CD1c-positive myeloid dendritic cell (primary cell): Measurements from ENCODE around the gene RSRC2.
"Not testable (repeated sequence)": the region's sequence is repeated elsewhere in the genome, so short reads cannot be mapped to it uniquely, and the experiment has no call there.

ENCODE experiments used
- DNase-seq: peaks from one replicate; pipeline ENCODE4 v3.0.0-alpha.2; 2016; ENCODE audit errors: extremely low spot score

Gene RSRC2, protein sequence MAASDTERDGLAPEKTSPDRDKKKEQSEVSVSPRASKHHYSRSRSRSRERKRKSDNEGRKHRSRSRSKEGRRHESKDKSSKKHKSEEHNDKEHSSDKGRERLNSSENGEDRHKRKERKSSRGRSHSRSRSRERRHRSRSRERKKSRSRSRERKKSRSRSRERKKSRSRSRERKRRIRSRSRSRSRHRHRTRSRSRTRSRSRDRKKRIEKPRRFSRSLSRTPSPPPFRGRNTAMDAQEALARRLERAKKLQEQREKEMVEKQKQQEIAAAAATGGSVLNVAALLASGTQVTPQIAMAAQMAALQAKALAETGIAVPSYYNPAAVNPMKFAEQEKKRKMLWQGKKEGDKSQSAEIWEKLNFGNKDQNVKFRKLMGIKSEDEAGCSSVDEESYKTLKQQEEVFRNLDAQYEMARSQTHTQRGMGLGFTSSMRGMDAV

DNA sequence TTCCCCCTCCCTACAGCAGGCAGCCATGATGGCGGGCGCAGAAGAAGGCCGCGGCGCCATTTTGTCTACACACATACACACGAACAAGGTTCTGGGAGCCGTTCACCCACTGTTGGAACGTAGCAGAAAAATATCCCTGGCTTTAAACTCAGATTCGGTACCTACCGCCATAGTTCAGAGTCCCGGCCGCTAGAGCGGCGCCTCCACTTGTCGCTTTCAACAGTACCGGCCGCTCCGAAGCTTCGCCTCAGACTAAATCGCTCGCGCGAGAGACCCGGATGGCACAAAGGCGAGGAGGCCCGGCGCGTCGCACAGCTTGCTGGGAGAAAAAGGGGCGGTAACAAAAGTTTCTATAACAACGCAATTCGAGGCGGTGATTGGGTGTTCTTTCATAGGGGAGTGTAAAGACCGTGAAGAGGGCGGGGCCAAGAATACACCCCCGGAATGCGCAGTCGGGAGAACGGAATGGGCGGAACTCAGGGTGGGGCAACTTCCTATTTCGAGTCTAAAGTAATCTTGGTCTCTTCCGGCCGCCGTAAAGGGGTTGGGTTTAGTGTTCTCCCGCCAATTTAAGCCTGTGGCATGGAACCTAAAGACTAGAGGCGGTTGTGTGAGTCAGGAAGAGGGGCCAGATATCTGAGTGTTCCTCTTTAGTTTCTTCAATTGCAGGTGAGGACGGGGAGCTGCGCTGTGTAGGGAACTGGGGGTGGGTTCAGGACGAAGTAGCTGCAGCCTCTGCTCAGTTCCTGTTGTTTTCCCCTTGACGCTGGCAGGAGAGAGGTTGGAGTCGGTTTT, at the start of gene RSRC2, which contains the start of gene KNTC1:
Gene RSRC2 (minus strand): TSS at position 254 of the 795 bp plus-strand sequence. CDS start 83 bp downstream, at position 171.
Gene KNTC1 (plus strand): TSS at position 567 of the 795 bp plus-strand sequence. CDS start 2,815 bp downstream, outside the sequence.
- peak; percentile 100 for DNase-seq

DNA sequence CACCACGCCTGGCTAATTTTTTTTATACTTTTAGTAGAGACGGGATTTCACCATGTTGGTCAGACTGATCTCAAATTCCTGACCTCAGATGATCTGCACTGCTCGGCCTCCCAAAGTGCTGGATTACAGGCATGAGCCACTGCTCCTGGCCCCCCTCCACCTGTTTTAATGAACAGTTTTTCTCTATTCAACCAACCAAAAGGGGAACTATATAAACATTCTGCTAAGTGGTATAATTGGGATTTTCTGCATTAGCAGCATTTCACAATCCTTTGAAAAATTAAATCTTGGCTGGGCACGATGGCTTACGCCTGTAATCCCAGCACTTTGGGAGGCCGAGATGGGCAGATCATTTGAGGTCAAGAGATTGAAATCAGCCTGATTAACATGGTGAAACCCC, 45.1 kb upstream of the RSRC2 start:
- DNase-seq: no peak

DNA sequence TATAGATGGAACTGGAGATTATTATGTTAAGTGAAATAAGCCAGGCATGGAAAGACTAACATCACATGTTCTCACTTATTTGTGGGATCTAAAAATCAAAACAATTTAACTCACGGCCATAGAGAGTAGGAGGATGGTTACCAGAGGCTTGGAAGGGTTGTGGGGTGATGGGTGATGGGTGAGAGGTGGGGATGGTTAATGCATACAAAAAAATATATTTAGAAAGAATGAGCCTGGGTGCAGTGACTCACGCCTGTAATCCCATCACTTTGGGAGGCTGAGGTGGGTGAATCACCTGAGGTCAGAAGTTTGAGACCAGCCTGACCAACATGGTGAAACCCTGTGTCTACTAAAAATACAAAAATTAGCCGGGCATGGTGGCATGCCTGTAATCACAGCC, 43.3 kb upstream of the RSRC2 start:
- DNase-seq: not testable (repeated sequence)

DNA sequence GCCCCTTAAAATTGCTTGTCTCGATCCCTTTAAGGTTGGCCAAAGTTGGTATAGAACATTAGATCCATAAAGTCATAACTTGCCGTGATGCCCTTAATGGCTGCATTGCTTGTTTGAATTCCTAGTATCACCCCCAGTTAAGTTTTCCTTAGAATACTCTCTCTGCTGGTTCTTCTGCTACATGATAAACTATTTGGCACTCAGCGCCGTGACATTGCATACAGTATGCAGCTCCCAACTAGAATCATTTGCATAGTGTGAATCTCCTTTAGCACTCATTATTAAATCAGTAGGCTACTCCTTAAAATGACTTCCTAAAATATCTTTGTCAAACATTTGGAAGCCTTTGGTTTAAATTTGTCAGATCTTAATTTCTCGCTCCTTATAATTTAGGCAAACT, 42.6 kb upstream of the RSRC2 start:
- DNase-seq: no peak

DNA sequence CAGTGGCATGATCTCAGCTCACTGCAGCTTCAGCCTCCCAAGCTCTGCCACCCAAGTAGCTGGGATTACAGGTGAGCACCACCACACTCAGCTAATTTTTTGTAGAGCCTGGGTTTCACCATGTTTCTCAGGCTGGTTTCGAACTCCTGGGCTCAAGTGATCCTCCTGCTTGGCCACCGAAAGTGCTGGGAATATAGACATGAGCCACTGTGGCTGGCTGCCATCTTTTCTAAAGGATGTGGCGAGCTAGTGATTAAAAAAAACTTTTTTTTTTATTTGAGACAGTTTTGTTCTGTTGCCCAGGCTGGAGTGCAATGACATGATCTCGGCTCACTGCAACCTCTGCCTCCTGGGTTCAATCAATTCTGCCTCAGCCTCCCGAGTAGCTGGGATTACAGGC, 40.1 kb upstream of the RSRC2 start:
- not testable (repeated sequence) for DNase-seq

DNA sequence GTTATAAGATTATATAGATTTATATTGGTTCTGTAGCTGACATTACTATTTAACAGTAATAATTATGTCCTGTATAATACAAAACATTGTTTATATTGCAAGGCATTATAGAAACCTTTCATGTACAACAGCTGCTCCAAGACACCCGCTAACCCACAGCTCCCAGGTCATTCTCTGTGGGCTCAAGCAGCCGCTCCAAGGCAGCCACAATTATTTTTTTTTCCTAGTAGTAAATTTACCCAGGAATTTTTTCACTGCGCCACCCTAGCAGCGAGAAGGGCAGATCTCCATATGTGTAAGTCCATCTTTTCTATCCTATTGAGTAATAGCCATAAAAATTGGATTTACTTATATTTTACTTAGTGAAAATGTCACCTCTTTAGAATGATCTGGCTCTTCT, 36.6 kb upstream of the RSRC2 start:
- DNase-seq: no peak

DNA sequence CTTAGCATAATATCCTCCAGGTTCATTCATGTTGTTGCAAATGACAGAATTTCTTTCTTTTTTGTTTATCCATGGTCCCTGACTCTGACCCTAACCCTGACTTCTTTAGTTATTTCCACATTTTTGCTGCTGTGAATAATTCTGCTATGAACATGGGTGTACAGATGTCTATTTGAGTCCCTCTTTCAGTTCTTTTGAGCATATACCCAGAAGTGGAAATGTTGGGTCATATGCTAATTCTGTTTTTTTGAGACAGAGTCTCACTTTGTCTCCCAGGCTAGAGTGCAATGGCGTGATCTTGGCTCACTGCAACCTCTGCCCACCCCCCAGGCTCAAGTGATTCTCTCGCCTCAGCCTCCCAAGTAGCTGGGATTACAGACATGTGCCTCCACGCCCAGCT, 33.4 kb upstream of the RSRC2 start:
- no peak for DNase-seq

DNA sequence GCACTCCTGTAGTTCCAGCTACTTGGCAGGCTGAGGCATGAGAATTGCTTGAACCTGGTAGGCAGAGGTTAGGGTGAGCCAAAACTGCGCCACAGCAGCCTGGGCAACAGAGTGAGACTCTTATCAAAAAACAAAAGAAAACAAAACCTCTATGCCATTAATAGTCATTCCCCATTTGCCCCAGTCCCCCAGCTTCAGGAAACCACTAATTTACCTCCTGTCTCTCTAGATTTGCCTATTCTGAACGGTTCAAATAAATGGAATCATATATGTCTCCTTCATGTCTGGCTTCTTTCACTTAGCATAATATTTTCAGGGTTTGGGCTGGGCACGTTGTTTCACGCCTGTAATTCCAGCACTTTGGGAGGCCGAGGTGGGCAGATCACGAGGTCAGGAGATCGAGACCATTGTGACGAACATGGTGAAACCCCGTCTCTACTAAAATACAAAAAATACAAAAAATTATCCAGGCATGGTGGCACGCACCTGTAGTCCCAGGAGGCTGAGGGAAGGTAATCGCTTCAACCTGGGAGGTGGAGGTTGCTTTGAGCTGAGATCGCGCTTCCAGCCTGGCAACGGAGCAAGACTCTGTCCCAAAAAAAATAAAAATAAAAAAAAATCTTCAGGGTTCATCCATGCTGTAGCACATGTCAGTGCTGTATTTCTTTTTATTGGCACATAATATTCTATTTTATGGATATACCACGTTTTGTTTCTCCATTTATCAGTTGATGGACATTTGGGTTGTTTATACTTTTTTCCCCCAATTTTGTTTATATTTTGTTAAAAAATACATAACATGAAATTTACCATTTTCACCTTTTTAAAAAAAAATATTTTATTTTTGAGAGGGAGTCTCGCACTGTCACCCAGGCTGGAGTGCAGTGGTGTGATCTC, 32.3 kb upstream of the RSRC2 start:
- no peak for DNase-seq

DNA sequence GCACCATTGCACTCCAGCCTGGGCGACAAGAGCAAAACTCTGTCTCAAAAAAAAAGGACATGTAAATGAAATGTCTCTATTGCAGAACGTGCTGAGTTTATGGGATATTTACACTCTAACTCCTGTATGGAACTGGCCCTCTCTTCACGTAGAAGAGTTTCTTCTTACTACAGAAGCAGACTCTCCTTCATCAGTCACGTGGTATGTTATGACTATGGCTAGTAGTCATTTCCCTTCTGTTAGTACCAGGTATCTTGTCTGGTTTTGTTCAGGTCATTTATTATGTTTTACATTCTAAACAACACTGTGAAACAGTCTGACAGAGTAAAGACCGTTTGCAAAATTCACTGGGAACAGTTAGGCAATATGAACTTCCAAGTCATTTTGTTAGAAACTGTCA, 20.6 kb upstream of the RSRC2 start:
- DNase-seq: no peak

DNA sequence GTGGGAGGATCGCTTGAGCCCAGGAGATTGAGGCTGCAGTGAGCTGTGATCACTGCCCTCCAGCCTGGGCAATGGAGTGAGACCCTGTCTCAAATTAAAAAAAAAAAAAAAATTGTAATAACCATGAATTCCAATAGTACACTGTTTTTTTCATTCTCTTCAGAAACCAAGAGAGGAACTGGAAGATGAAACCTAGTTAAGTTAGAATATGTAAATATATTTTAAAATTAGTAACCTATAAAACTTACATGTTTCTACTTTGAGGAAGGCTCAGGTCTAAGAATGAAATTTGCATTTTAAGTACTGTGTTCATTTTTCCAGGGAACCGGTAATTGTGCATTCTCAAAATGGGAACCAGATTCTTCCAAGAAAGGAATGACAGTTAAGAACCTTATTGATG, 19.1 kb upstream of the RSRC2 start:
- DNase-seq: no peak

DNA sequence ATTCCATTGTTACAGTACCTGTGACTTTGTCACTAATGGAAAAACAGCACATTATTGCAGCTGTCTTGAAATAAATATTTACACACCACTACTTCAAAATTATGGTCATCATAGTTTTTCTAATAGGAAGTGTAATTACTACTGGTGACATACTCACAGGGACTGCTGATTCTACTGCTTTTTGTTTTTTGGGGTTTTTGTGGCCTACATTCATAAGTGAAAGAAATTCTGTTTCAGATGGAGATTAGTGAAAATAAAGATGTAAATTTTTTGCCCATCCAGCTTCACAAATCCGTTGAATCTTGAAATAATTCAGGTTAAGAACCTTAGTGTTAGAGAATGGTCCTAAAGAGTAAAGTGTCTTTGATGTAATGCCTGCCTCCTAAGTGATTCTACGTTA, 17.8 kb upstream of the RSRC2 start:
- no peak for DNase-seq

DNA sequence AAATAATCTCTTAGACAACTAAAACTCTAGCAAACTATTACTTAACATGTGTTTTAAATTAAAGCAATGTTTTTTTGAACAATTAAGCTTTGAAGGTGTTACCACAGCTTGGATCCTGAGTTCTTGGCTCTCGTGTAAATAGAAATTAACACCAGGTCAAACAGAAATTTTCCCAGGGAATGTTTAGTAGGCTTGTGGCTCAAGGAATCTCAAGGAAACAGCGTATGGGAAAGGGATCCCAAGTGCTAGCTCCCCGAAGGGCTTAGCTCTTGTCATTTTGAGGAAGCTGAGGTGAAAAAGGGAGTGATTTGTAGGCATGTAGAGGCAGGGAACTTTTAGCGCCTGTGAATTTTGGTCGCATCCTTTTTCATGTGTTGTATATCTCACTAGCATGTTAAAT, 11.8 kb upstream of the RSRC2 start:
- DNase-seq: no peak

DNA sequence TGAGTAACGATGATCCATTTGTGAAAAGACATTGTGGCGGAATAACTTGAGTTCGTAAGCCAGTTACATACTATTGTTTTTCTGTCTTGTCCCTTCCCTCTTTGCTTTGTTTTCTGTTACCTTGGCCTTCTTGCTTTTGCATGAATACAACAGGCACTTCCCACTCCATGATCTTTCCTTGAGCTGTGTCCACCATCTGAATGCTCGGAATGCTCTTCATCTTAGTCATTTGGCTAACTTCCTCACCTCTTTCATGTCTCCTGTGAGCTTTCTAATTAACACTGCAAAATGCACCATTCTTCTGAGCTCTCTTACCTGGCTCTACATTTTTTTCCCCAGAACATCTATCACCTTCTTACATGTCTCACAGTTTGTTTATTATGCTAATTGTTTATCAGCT, 10.3 kb upstream of the RSRC2 start:
- no peak for DNase-seq

DNA sequence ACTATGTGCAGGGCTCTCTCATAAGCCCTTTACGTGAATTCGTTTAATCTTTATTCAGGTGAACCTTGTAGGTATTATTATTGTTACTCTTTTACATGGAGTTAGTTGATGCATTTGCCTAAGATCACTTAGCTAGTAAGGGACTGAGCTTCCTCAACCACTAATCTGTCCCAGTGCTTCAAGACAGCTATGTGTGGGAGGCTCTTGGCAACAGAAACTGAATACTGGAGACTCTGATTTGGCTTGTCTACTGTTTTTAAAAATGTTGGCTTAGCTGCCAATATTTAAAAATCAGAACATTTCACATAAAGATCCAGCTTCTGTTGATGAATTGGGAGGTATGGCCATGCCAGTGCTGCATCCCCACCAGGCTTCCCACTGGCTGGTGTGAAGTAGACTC, 7.1 kb upstream of the RSRC2 start:
- no peak for DNase-seq

DNA sequence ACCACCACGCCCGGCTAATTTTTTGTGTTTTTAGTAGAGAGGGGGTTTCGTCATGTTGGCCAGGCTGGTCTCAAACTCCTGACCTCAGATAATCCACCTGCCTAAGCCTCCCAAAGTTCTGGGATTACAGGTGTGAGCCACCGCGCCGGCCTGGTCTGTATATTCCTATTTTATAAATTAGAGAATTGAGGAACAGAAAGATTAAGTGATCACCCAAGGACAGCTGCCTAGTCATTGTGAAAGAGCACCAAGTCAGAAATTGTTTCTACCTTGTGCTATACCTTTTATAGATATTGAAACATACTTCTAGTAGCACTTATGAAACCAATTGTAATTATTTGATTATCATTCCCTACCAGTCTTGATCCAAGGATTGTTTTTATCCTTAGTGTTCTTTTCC, 2.3 kb upstream of the RSRC2 start:
- DNase-seq: no peak

DNA sequence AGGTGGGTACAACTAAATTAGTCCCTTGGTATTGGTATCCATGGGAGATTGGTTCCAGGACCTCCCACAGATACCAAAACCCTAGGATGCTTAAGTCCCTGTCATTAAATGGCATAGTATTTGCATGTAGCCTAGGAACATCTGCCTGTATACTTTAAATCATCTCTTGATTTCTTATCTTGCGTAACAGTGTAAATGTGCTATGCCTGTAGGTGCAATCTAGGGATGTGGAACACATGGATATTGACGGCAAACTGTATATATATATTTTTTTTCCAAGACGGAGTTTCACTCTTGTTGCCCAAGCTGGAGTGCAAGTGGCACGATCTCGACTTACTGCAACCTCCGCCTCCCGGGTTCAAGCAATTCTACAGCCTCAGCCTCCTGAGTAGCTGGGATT, 1.8 kb upstream of the RSRC2 start:
- DNase-seq: no peak

DNA sequence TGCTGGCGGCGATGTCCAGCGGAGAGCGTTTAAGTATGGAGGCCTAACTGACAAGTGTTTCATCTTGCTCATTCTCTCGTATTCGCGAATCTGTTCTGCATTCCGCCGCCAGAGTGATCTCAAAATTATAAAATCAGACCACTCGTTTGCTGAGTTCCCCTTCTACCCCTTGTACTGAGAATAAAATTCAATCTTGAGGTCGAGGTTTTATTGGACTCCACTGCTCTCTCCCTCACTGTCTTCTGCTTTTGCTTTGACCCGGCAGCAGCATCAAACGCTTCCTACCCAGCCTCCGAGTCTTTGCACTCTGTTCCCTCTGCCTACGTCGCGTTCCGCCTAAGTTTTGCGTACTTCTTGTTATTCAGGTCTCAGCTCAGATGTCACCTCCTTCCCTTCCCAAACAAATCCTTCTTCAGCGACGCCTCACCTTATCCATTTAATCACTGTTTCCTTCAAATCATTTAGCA, 775 bp upstream of the RSRC2 start:
- DNase-seq: peak; percentile 79

DNA sequence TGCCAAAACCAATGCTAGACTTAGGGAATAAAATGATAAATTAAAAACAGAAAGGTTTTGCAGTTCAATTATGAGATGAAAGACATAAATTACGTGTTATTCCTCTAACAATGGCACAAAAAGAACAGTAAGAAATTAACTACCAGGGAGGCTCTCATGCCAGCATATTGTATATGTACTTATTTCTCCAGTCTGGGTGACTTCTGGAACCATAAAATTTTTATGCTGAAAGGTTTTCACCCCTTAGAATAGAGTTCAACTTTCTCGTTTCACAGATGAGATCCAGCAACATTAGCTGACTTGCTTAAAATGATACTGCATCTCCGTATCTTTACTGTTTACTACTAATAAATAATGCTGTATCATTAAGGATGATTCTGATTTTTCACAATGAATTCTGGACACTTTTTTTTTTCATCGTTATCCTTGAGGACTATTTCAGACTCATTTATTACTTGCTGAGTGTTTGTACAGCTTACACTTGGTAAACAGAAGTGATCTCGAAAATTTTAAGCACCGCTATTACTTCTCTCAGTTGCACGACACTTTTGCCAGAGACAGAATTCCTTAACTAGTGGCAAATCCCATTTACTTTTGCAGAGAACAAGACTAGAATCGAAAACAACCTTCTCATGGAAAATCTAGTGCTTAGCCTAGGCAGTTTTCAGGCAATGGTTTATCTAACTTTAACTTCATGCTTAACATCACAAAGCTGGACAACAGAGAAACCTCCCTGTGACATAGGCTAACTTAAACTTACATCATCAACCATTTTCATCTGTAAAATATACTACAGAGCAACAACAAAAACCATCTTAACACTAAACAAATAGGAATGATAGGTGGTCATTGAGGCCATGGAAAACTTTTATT, 2.7 kb downstream of the RSRC2 start:
- DNase-seq: no peak

DNA sequence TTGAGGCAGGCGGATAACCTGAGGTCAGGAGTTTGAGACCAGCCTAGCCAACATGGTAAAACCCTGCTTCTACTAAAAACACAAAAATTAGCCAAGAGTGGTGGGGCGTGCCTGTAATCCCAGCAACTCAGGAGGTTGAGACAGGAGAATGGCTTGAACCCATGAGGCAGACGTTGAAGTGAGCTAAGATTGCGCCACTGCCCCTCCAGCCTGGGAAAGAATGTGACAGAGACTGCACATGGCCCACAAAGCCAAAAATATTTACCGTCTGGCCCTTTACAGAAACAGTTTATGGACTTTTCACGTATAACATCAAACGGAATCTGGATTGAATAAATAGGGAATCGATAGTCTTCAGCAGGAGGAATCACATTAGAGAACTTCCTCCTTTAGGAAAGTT, 3.5 kb downstream of the RSRC2 start:
- peak; percentile 9 for DNase-seq

DNA sequence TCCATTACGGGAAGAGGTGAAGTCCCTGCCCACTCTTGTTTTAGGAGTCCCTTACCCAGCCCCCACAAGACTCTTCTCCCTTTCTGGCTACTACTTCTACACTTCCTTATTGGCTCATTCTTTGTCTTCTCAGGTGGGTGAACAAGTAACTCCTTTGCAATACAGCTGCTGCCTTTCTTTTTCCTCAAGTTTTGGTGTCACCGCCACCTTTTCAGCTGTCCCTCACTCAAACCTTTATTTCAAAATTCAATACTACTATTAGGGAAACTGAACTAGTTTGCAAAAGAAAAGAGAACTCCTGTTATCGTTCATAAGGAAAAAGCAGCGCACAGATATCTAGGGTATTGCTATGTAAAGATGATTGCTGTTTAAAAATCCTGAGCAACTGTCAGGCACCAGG, 6.1 kb downstream of the RSRC2 start:
- DNase-seq: no peak

DNA sequence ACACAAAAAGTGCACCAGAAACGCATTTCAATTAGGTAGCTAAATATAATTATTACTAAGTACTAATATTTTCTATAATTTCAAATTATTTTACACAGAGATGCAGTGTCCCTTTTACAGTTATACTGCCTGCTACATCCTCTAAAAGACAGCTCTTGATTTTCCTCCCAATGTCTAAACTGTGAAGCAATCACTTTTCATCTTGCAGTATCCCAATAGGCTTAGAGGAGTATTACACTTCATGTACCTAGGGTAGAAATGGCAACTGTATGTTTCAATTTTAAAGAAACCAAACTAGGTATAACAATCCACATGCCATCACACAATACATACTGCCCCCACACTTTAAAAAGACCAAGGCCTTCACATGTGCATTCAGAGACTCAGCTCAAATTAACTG, 7.3 kb downstream of the RSRC2 start:
- DNase-seq: no peak
